Measurements from ENCODE around the gene DHX34.
A peak's percentile ranks its signal among the peaks of the same experiment; 100 is the strongest.

Gene DHX34

GRCh38 chr19:47418692-47419029 is 69.5 kb downstream of the DHX34 start:
- DNase-seq: no peak

- DNase-seq: peak; percentile 13
These were observed 70.1 kb downstream of the DHX34 start, which contains the start of gene MEIS3 for GRCh38 chr19:47419030-47419783. Gene MEIS3, minus strand, starts transcription at chr19:47419527. Its CDS starts 446 bp downstream, at chr19:47419081.

GRCh38 chr19:47419789-47420188 is 70.7 kb downstream of the DHX34 start:
- no peak for DNase-seq

GRCh38 chr19:47421244-47421786 is 72.2 kb downstream of the DHX34 start:
- DNase-seq: no peak

GRCh38 chr19:47421844-47422395 is 72.8 kb downstream of the DHX34 start:
- peak; percentile 63 for DNase-seq

GRCh38 chr19:47422417-47423163 is 73.5 kb downstream of the DHX34 start:
- no peak for DNase-seq

GRCh38 chr19:47423203-47423882 is 74.2 kb downstream of the DHX34 start:
- DNase-seq: no peak

- peak; percentile 87 for DNase-seq
These were observed 78.4 kb downstream of the DHX34 start for GRCh38 chr19:47427241-47428176.

- peak; percentile 100 for DNase-seq
These were observed 79.2 kb downstream of the DHX34 start for GRCh38 chr19:47428177-47428894.

GRCh38 chr19:47429140-47429793 is 80.2 kb downstream of the DHX34 start:
- no peak for DNase-seq

- DNase-seq: no peak
These were observed 81.1 kb downstream of the DHX34 start for GRCh38 chr19:47430041-47430802.

- no peak for DNase-seq
These were observed 83.0 kb downstream of the DHX34 start for GRCh38 chr19:47432091-47432490.

All from NCI-H1694 (cell line).